HepG2 (cell line): ENCODE data around the gene RTEL1. TPM values are rescaled to one million over a fixed set of nuclear protein-coding genes. Genes with fewer than 3 reads are reported as not detected.

ENCODE experiments used
- CAMTA2 ChIP-seq: sonication (generic); formaldehyde crosslinking; IDR thresholded peaks from 2 replicates; pipeline ENCODE4 v1.4.0; 2020; ENCODE audit warnings: mild to moderate bottlenecking, missing genetic modification reagents, borderline replicate concordance
- CEBPB ChIP-seq: IDR thresholded peaks from 2 replicates; pipeline ENCODE4 v1.6.1; 2011; ENCODE audit warnings: low read depth, low read length, improper control_type of control experiment, borderline replicate concordance
- EHMT2 ChIP-seq: fragments of 200-600 bp; sonication (generic); IDR thresholded peaks from 2 replicates; pipeline ENCODE4 v1.7.0; 2017; ENCODE audit warnings: antibody characterized with exemption, low read depth, low read length, borderline replicate concordance
- ELF4 ChIP-seq: sonication (generic); formaldehyde crosslinking; IDR thresholded peaks from 2 replicates; pipeline ENCODE4 v1.5.0; 2020; ENCODE audit warnings: missing genetic modification reagents, mild to moderate bottlenecking, moderate library complexity, borderline replicate concordance
- ERF ChIP-seq: IDR thresholded peaks from 2 replicates; pipeline ENCODE4 v1.6.1; 2018; ENCODE audit warnings: missing biosample characterization, missing genetic modification reagents
- GABPA ChIP-seq, 2 experiments: IDR thresholded peaks; 2 replicates each; pipeline ENCODE4 v1.6.1; 2011 to 2016; ENCODE audit warnings: low read depth in 2 of 2, low read length in 1 of 2, missing biosample characterization in 1 of 2, missing genetic modification characterization in 1 of 2
- GLI4 ChIP-seq: sonication (generic); formaldehyde crosslinking; IDR thresholded peaks from 2 replicates; pipeline ENCODE4 v1.5.1; 2020; ENCODE audit warnings: missing genetic modification reagents, mild to moderate bottlenecking, moderate library complexity, borderline replicate concordance
- HNF4G ChIP-seq, 2 experiments: sonication (generic) in 1 of 2; formaldehyde crosslinking in 1 of 2; IDR thresholded peaks; 2 replicates each; pipeline versions ENCODE4 v1.4.0 to v1.6.1; 2011 to 2020; ENCODE audit warnings: borderline replicate concordance in 2 of 2, low read depth in 2 of 2, mild to moderate bottlenecking in 2 of 2, low read length in 1 of 2, missing genetic modification reagents in 1 of 2, moderate library complexity in 1 of 2
- HNRNPLL ChIP-seq: fragments of 200-400 bp; formaldehyde crosslinking; IDR thresholded peaks from 2 replicates; pipeline ENCODE4 v1.6.1; 2017; ENCODE audit warnings: mild to moderate bottlenecking, low read depth, low read length; ENCODE audit not compliant: poor library complexity, severe bottlenecking
- JUND ChIP-seq: sonication (generic); formaldehyde crosslinking; IDR thresholded peaks from 2 replicates; pipeline ENCODE4 v1.8.0; 2022; ENCODE audit warnings: mild to moderate bottlenecking, missing genetic modification reagents
- MEF2D ChIP-seq: sonication (generic); formaldehyde crosslinking; IDR thresholded peaks from 2 replicates; pipeline ENCODE4 v1.5.1; 2020; ENCODE audit warnings: mild to moderate bottlenecking, missing genetic modification reagents
- MYNN ChIP-seq: sonication (generic); formaldehyde crosslinking; IDR thresholded peaks from 2 replicates; pipeline ENCODE4 v1.4.0; 2020; ENCODE audit warnings: mild to moderate bottlenecking, low read depth, missing genetic modification reagents
- SAFB2 ChIP-seq: sonication (generic); formaldehyde crosslinking; IDR thresholded peaks from 2 replicates; pipeline ENCODE4 v1.5.1; 2020; ENCODE audit warnings: missing genetic modification reagents, low read depth, mild to moderate bottlenecking, borderline replicate concordance
- TAF1 ChIP-seq: sonication (generic); formaldehyde crosslinking; IDR thresholded peaks from 2 replicates; pipeline ENCODE4 v1.4.0; 2020; ENCODE audit warnings: missing genetic modification reagents
- ZNF556 ChIP-seq: sonication (generic); formaldehyde crosslinking; IDR thresholded peaks from 2 replicates; pipeline ENCODE4 v1.4.0; 2020; ENCODE audit warnings: mild to moderate bottlenecking, missing genetic modification reagents, borderline replicate concordance
- ZNF644 ChIP-seq: IDR thresholded peaks from 2 replicates; pipeline ENCODE4 v1.6.1; 2016; ENCODE audit warnings: low read depth
- ZNF674 ChIP-seq: sonication (generic); formaldehyde crosslinking; IDR thresholded peaks from 2 replicates; pipeline ENCODE4 v1.5.0; 2020; ENCODE audit warnings: low read depth, mild to moderate bottlenecking, missing genetic modification reagents
- ZSCAN12 ChIP-seq: sonication (generic); formaldehyde crosslinking; IDR thresholded peaks from 2 replicates; pipeline ENCODE4 v1.9.0; 2021; ENCODE audit warnings: mild to moderate bottlenecking, missing genetic modification reagents
- ZSCAN22 ChIP-seq: sonication (generic); formaldehyde crosslinking; IDR thresholded peaks from 2 replicates; pipeline ENCODE4 v1.4.0; 2020; ENCODE audit warnings: mild to moderate bottlenecking, missing genetic modification reagents
- ZZZ3 ChIP-seq: sonication (generic); formaldehyde crosslinking; IDR thresholded peaks from 2 replicates; pipeline ENCODE4 v1.4.0; 2020; ENCODE audit warnings: missing genetic modification reagents, mild to moderate bottlenecking, borderline replicate concordance
- polyA plus RNA-seq, 8 experiments: library from polyadenylated mRNA; depleted of rRNA in 3 of 8; stranded (reverse) in 7 of 8; unstranded in 1 of 8; fragments of >200 nt; fragmentation: Illumina TruSeq in 4 of 8; extraction: Trizol in 4 of 8; gene quantifications; 2 replicates each; pipeline versions ENCODE4 v1.2.1 to v1.2.3, GENCODE V29; 2011 to 2016; ENCODE audit warnings: low read depth in 4 of 8, missing spikeins in 1 of 8, mixed read lengths in 1 of 8; ENCODE audit not compliant: insufficient read depth in 1 of 8
- total RNA-seq, 5 experiments: library from RNA; depleted of rRNA; stranded (reverse); fragments of >200 nt; fragmentation: Illumina TruSeq; extraction: Trizol; gene quantifications; 2 replicates each; pipeline ENCODE4 v1.2.3, GENCODE V29; 2016; ENCODE audit warnings: low read depth in 1 of 5
- TF ChIP-seq, protein P1 (sequence below): sonication (generic); formaldehyde crosslinking; IDR thresholded peaks from 2 replicates; pipeline ENCODE4 v1.5.0; 2020; ENCODE audit warnings: missing genetic modification reagents
- TF ChIP-seq, protein P2 (sequence below): sonication (generic); formaldehyde crosslinking; IDR thresholded peaks from 2 replicates; pipeline ENCODE4 v1.5.0; 2020; ENCODE audit warnings: mild to moderate bottlenecking, missing genetic modification reagents
- TF ChIP-seq, protein P3 (sequence below): sonication (generic); formaldehyde crosslinking; IDR thresholded peaks from 2 replicates; pipeline ENCODE4 v1.5.1; 2020; ENCODE audit warnings: mild to moderate bottlenecking, missing genetic modification reagents, borderline replicate concordance
- TF ChIP-seq, protein P4 (sequence below): sonication (generic); formaldehyde crosslinking; IDR thresholded peaks from 2 replicates; pipeline ENCODE4 v1.9.0; 2022; ENCODE audit warnings: low read depth, missing genetic modification reagents

The RTEL1 gene
- total and polyA plus RNA-seq, 2 of the 13 experiments (the other 11 are each of a cell fraction or from before 2014, with no cell fraction given), result 21.8 to 36.4 TPM

DNA sequence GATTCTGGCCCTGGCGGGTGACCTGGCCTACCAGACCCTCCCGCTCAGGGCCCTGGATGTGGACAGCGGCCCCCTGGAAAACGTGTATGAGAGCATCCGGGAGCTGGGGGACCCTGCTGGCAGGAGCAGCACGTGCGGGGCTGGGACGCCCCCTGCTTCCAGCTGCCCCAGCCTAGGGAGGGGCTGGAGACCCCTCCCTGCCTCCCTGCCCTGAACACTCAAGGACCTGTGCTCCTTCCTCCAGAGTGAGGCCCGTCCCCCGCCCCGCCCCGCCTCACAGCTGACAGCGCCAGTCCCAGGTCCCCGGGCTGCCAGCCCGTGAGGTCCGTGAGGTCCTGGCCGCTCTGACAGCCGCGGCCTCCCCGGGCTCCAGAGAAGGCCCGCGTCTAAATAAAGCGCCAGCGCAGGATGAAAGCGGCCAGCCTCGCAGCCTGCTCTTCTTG, 80.6 kb downstream of the RTEL1 start (continued):
- TF ChIP-seq, protein P1, sequence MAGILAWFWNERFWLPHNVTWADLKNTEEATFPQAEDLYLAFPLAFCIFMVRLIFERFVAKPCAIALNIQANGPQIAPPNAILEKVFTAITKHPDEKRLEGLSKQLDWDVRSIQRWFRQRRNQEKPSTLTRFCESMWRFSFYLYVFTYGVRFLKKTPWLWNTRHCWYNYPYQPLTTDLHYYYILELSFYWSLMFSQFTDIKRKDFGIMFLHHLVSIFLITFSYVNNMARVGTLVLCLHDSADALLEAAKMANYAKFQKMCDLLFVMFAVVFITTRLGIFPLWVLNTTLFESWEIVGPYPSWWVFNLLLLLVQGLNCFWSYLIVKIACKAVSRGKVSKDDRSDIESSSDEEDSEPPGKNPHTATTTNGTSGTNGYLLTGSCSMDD, result no peak
- TF ChIP-seq ZZZ3 (CRISPR knock-in tag), result no peak
- TF ChIP-seq CEBPB, result no peak
- no peak for TF ChIP-seq HNF4G (IDR thresholded peaks at IDR 0.05; ENCODE audit: borderline replicate concordance, low read depth, low read length)
- TF ChIP-seq HNF4G (CRISPR knock-in tag; IDR thresholded peaks at IDR 0.05; ENCODE audit: borderline replicate concordance, low read depth), result no peak
- no peak for TF ChIP-seq MEF2D (CRISPR knock-in tag)
- TF ChIP-seq ZSCAN22 (CRISPR knock-in tag), result no peak
- no peak for TF ChIP-seq TAF1
- TF ChIP-seq, protein P2, sequence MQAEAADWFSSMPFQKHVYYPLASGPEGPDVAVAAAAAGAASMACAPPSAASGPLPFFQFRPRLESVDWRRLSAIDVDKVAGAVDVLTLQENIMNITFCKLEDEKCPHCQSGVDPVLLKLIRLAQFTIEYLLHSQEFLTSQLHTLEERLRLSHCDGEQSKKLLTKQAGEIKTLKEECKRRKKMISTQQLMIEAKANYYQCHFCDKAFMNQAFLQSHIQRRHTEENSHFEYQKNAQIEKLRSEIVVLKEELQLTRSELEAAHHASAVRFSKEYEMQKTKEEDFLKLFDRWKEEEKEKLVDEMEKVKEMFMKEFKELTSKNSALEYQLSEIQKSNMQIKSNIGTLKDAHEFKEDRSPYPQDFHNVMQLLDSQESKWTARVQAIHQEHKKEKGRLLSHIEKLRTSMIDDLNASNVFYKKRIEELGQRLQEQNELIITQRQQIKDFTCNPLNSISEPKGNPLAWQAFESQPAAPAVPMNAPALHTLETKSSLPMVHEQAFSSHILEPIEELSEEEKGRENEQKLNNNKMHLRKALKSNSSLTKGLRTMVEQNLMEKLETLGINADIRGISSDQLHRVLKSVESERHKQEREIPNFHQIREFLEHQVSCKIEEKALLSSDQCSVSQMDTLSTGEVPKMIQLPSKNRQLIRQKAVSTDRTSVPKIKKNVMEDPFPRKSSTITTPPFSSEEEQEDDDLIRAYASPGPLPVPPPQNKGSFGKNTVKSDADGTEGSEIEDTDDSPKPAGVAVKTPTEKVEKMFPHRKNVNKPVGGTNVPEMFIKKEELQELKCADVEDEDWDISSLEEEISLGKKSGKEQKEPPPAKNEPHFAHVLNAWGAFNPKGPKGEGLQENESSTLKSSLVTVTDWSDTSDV, result no peak
- TF ChIP-seq SAFB2 (CRISPR knock-in tag), result no peak
- TF ChIP-seq, protein P3, sequence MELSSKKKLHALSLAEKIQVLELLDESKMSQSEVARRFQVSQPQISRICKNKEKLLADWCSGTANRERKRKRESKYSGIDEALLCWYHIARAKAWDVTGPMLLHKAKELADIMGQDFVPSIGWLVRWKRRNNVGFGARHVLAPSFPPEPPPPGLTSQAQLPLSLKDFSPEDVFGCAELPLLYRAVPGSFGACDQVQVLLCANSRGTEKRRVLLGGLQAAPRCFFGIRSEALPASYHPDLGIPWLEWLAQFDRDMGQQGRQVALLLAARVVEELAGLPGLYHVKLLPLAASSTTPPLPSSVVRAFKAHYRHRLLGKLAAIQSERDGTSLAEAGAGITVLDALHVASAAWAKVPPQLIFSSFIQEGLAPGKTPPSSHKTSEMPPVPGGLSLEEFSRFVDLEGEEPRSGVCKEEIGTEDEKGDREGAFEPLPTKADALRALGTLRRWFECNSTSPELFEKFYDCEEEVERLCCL (CRISPR knock-in tag), result no peak; the same call in none of the 2 replicates
- TF ChIP-seq ZNF556 (CRISPR knock-in tag), result no peak
- no peak for TF ChIP-seq CAMTA2
- no peak for TF ChIP-seq ZNF644 (CRISPR knock-in tag)
- TF ChIP-seq, protein P4, sequence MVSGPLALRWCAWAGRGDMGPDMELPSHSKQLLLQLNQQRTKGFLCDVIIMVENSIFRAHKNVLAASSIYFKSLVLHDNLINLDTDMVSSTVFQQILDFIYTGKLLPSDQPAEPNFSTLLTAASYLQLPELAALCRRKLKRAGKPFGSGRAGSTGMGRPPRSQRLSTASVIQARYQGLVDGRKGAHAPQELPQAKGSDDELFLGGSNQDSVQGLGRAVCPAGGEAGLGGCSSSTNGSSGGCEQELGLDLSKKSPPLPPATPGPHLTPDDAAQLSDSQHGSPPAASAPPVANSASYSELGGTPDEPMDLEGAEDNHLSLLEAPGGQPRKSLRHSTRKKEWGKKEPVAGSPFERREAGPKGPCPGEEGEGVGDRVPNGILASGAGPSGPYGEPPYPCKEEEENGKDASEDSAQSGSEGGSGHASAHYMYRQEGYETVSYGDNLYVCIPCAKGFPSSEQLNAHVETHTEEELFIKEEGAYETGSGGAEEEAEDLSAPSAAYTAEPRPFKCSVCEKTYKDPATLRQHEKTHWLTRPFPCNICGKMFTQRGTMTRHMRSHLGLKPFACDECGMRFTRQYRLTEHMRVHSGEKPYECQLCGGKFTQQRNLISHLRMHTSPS (CRISPR knock-in tag), result no peak
- no peak for TF ChIP-seq JUND (CRISPR knock-in tag)
- no peak for TF ChIP-seq HNRNPLL
- no peak for TF ChIP-seq ZSCAN12
- TF ChIP-seq GLI4 (CRISPR knock-in tag), result no peak
- TF ChIP-seq ELF4 (CRISPR knock-in tag), result no peak
- TF ChIP-seq MYNN (CRISPR knock-in tag), result no peak
- no peak for TF ChIP-seq GABPA (IDR thresholded peaks at IDR 0.05; ENCODE audit: low read depth, low read length)
- TF ChIP-seq GABPA (CRISPR knock-in tag; IDR thresholded peaks at IDR 0.05; ENCODE audit: low read depth), result no peak
- no peak for TF ChIP-seq ZNF674 (CRISPR knock-in tag)
- no peak for TF ChIP-seq ERF (CRISPR knock-in tag)
- TF ChIP-seq EHMT2, result no peak
